HepG2 (cell line): Measurements from ENCODE around the gene ENTPD6. TPM values are rescaled to one million over a fixed set of nuclear protein-coding genes. Genes with fewer than 3 reads are reported as not detected.

Experiments used
- ARHGAP35 ChIP-seq: sonication (generic); formaldehyde crosslinking; IDR thresholded peaks from 2 replicates; pipeline ENCODE4 v1.9.0; 2022; ENCODE audit warnings: mild to moderate bottlenecking, inconsistent platforms, moderate library complexity, missing genetic modification reagents, borderline replicate concordance
- ARNTL ChIP-seq: sonication (generic); formaldehyde crosslinking; IDR thresholded peaks from 2 replicates; pipeline ENCODE4 v1.4.0; 2020; ENCODE audit warnings: mild to moderate bottlenecking, missing genetic modification reagents
- CBX5 ChIP-seq: sonication (generic); formaldehyde crosslinking; IDR thresholded peaks from 2 replicates; pipeline ENCODE4 v1.4.0; 2020; ENCODE audit warnings: missing genetic modification reagents, borderline replicate concordance
- EED ChIP-seq: sonication (generic); formaldehyde crosslinking; IDR thresholded peaks from 2 replicates; pipeline ENCODE4 v1.5.0; 2020; ENCODE audit warnings: mild to moderate bottlenecking, missing genetic modification reagents
- FOXA1 ChIP-seq, 2 experiments: fragments of 450-650 bp in 1 of 2; sonication (generic) in 1 of 2; formaldehyde crosslinking in 1 of 2; IDR thresholded peaks; 2 replicates each; pipeline versions ENCODE4 v1.4.0 to v1.6.1; 2016 to 2020; ENCODE audit warnings: missing genetic modification reagents in 1 of 2
- HHEX ChIP-seq: IDR thresholded peaks from 2 replicates; pipeline ENCODE4 v1.6.1; 2016; ENCODE audit warnings: control low read depth
- IRX3 ChIP-seq: sonication (generic); formaldehyde crosslinking; IDR thresholded peaks from 2 replicates; pipeline ENCODE4 v1.8.1; 2023; ENCODE audit warnings: mild to moderate bottlenecking, low read depth, missing genetic modification reagents, borderline replicate concordance
- KDM5A ChIP-seq: fragments of 200-600 bp; sonication (generic); IDR thresholded peaks from 2 replicates; pipeline ENCODE4 v1.7.0; 2018; ENCODE audit warnings: antibody characterized with exemption, mild to moderate bottlenecking, low read length, borderline replicate concordance
- PHF20 ChIP-seq: sonication (generic); formaldehyde crosslinking; IDR thresholded peaks from 2 replicates; pipeline ENCODE4 v1.5.0; 2020; ENCODE audit warnings: mild to moderate bottlenecking, missing genetic modification reagents
- RARA ChIP-seq: IDR thresholded peaks from 2 replicates; pipeline ENCODE4 v1.6.1; 2016; ENCODE audit warnings: missing genetic modification reagents, missing compliant biosample characterization
- XBP1 ChIP-seq: sonication (generic); formaldehyde crosslinking; IDR thresholded peaks from 2 replicates; pipeline ENCODE4 v1.5.0; 2020; ENCODE audit warnings: missing genetic modification reagents
- ZFP82 ChIP-seq: sonication (generic); formaldehyde crosslinking; IDR thresholded peaks from 2 replicates; pipeline ENCODE4 v1.5.1; 2020; ENCODE audit warnings: mild to moderate bottlenecking, missing genetic modification reagents, borderline replicate concordance
- ZNF331 ChIP-seq: sonication (generic); formaldehyde crosslinking; IDR thresholded peaks from 2 replicates; pipeline ENCODE4 v1.4.0; 2020; ENCODE audit warnings: missing genetic modification reagents
- ZNF460 ChIP-seq: sonication (generic); formaldehyde crosslinking; IDR thresholded peaks from 2 replicates; pipeline ENCODE4 v1.5.1; 2020; ENCODE audit warnings: missing genetic modification reagents, mild to moderate bottlenecking, borderline replicate concordance
- ZNF549 ChIP-seq: sonication (generic); formaldehyde crosslinking; IDR thresholded peaks from 2 replicates; pipeline ENCODE4 v1.5.0; 2020; ENCODE audit warnings: missing genetic modification reagents
- ZNF556 ChIP-seq: sonication (generic); formaldehyde crosslinking; IDR thresholded peaks from 2 replicates; pipeline ENCODE4 v1.4.0; 2020; ENCODE audit warnings: mild to moderate bottlenecking, missing genetic modification reagents, borderline replicate concordance
- ZNF652 ChIP-seq: IDR thresholded peaks from 2 replicates; pipeline ENCODE4 v1.6.1; 2016; ENCODE audit warnings: low read depth, borderline replicate concordance
- ZNF713 ChIP-seq: sonication (generic); formaldehyde crosslinking; IDR thresholded peaks from 2 replicates; pipeline ENCODE4 v1.4.0; 2020; ENCODE audit warnings: mild to moderate bottlenecking, missing genetic modification reagents
- ZNF879 ChIP-seq: sonication (generic); formaldehyde crosslinking; IDR thresholded peaks from 2 replicates; pipeline ENCODE4 v1.8.1; 2023; ENCODE audit warnings: missing genetic modification reagents
- ZSCAN21 ChIP-seq: sonication (generic); formaldehyde crosslinking; IDR thresholded peaks from 2 replicates; pipeline ENCODE4 v1.8.0; 2022; ENCODE audit warnings: mild to moderate bottlenecking, missing genetic modification reagents, moderate library complexity, borderline replicate concordance
- polyA plus RNA-seq, 8 experiments: library from polyadenylated mRNA; depleted of rRNA in 3 of 8; stranded (reverse) in 7 of 8; unstranded in 1 of 8; fragments of >200 nt; fragmentation: Illumina TruSeq in 4 of 8; extraction: Trizol in 4 of 8; gene quantifications; 2 replicates each; pipeline versions ENCODE4 v1.2.1 to v1.2.3, GENCODE V29; 2011 to 2016; ENCODE audit warnings: low read depth in 4 of 8, missing spikeins in 1 of 8, mixed read lengths in 1 of 8; ENCODE audit not compliant: insufficient read depth in 1 of 8
- total RNA-seq, 5 experiments: library from RNA; depleted of rRNA; stranded (reverse); fragments of >200 nt; fragmentation: Illumina TruSeq; extraction: Trizol; gene quantifications; 2 replicates each; pipeline ENCODE4 v1.2.3, GENCODE V29; 2016; ENCODE audit warnings: low read depth in 1 of 5
- TF ChIP-seq, protein P1 (sequence below): IDR thresholded peaks from 2 replicates; pipeline ENCODE4 v1.6.1; 2016
- TF ChIP-seq, protein P2 (sequence below), 2 experiments: IDR thresholded peaks; 2 replicates each; pipeline ENCODE4 v1.6.1; 2011 to 2012; ENCODE audit warnings: low read length in 2 of 2, borderline replicate concordance in 1 of 2, low read depth in 1 of 2, mild to moderate bottlenecking in 1 of 2, moderate library complexity in 1 of 2
- TF ChIP-seq, protein P3 (sequence below): sonication (generic); formaldehyde crosslinking; IDR thresholded peaks from 2 replicates; pipeline ENCODE4 v1.8.0; 2022; ENCODE audit warnings: missing genetic modification reagents, mild to moderate bottlenecking, inconsistent platforms, borderline replicate concordance

ENTPD6 gene
- total and polyA plus RNA-seq, 2 of the 13 experiments (the other 11 are each of a cell fraction or from before 2014, with no cell fraction given): 164 to 172 TPM

DNA sequence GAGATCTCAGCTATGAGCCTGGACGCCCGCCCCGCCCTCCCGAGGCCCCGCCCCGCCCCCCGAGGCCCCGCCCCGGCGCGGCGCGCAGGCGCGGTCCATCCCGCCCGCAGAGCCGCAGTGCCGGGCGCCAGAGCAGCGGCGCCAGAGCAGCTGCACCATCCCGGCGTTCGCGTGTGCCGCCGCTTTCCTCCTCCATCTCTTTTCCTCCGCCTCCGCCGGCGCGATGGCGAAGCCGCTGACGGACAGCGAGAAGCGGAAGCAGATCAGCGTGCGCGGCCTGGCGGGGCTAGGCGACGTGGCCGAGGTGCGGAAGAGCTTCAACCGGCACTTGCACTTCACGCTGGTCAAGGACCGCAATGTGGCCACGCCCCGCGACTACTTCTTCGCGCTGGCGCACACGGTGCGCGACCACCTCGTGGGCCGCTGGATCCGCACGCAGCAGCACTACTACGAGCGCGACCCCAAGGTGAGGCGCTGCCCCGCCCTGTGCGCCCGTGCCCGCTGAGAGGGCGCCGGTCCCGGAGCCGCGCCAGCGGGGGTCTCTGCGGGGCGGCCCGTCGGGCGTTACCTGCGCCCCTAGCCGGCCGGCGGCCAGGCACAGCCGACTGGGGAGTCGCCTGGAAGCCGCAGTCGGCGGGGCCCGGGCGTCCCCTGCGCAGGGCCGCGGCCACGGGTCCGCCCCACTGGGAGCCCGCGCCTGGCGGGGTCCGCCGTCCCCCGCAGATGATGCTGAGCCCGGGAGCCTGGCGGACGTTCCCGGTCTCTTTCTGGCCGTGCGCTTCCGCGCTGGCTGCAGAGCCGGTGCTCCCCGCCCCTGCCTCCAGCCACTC, 52.7 kb downstream of the ENTPD6 start, which contains the start of gene PYGB (continued):
- TF ChIP-seq, protein P1, sequence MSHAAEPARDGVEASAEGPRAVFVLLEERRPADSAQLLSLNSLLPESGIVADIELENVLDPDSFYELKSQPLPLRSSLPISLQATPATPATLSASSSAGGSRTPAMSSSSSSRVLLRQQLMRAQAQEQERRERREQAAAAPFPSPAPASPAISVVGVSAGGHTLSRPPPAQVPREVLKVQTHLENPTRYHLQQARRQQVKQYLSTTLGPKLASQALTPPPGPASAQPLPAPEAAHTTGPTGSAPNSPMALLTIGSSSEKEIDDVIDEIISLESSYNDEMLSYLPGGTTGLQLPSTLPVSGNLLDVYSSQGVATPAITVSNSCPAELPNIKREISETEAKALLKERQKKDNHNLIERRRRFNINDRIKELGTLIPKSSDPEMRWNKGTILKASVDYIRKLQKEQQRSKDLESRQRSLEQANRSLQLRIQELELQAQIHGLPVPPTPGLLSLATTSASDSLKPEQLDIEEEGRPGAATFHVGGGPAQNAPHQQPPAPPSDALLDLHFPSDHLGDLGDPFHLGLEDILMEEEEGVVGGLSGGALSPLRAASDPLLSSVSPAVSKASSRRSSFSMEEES: peak; percentile 68; the same call in 1 of the 2 replicates
- TF ChIP-seq ZNF879 (CRISPR knock-in tag): peak; percentile 92; the same call in 1 of the 2 replicates
- peak; percentile 98 for TF ChIP-seq ZSCAN21
- TF ChIP-seq ARHGAP35 (CRISPR knock-in tag): peak; percentile 84; the same call in 1 of the 2 replicates
- TF ChIP-seq, protein P2, sequence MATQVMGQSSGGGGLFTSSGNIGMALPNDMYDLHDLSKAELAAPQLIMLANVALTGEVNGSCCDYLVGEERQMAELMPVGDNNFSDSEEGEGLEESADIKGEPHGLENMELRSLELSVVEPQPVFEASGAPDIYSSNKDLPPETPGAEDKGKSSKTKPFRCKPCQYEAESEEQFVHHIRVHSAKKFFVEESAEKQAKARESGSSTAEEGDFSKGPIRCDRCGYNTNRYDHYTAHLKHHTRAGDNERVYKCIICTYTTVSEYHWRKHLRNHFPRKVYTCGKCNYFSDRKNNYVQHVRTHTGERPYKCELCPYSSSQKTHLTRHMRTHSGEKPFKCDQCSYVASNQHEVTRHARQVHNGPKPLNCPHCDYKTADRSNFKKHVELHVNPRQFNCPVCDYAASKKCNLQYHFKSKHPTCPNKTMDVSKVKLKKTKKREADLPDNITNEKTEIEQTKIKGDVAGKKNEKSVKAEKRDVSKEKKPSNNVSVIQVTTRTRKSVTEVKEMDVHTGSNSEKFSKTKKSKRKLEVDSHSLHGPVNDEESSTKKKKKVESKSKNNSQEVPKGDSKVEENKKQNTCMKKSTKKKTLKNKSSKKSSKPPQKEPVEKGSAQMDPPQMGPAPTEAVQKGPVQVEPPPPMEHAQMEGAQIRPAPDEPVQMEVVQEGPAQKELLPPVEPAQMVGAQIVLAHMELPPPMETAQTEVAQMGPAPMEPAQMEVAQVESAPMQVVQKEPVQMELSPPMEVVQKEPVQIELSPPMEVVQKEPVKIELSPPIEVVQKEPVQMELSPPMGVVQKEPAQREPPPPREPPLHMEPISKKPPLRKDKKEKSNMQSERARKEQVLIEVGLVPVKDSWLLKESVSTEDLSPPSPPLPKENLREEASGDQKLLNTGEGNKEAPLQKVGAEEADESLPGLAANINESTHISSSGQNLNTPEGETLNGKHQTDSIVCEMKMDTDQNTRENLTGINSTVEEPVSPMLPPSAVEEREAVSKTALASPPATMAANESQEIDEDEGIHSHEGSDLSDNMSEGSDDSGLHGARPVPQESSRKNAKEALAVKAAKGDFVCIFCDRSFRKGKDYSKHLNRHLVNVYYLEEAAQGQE (IDR thresholded peaks at IDR 0.05; ENCODE audit: borderline replicate concordance in 1 of 2, low read depth in 1 of 2, low read length in 2 of 2): peak in 1 of 2 experiments; percentile 38; a peak in 1 of 4 replicates
- peak; percentile 79 for TF ChIP-seq CBX5 (CRISPR knock-in tag)
- TF ChIP-seq IRX3 (CRISPR knock-in tag): peak; percentile 94
- TF ChIP-seq KDM5A: peak; percentile 76
- peak; percentile 76 for TF ChIP-seq PHF20 (CRISPR knock-in tag)
- TF ChIP-seq ARNTL (CRISPR knock-in tag): peak; percentile 82; the same call in 1 of the 2 replicates
- TF ChIP-seq, protein P3, sequence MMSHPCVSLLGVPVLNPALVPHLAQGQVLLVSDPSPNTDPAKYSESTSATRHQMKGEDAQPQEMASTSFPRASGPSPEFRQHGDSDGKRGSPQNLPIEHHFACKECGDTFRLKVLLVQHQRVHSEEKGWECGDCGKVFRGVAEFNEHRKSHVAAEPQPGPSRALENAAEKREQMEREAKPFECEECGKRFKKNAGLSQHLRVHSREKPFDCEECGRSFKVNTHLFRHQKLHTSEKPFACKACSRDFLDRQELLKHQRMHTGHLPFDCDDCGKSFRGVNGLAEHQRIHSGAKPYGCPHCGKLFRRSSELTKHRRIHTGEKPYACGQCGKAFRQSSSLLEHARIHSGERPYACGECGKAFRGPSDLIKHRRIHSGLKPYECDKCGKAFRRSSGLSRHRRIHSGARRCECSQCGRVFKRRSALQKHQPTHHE (CRISPR knock-in tag): peak; percentile 80
- peak; percentile 88 for TF ChIP-seq XBP1 (CRISPR knock-in tag)
- 0 out of 2 replicates have a peak, but pooled peaks have one; percentile 38 for TF ChIP-seq ZNF652 (CRISPR knock-in tag)
- TF ChIP-seq ZNF460 (CRISPR knock-in tag): no peak
- peak; percentile 87; the same call in 1 of the 2 replicates for TF ChIP-seq ZNF331 (CRISPR knock-in tag)
- peak; percentile 51; the same call in 1 of the 2 replicates for TF ChIP-seq RARA
- peak; percentile 33; the same call in 1 of the 2 replicates for TF ChIP-seq ZNF713 (CRISPR knock-in tag)
- TF ChIP-seq ZNF549 (CRISPR knock-in tag): no peak
- TF ChIP-seq ZFP82 (CRISPR knock-in tag): peak; percentile 66; the same call in 1 of the 2 replicates
- no peak for TF ChIP-seq HHEX
- peak; percentile 81 for TF ChIP-seq EED (CRISPR knock-in tag)
- no peak; the same call in 1 of the 2 replicates for TF ChIP-seq ZNF556
- TF ChIP-seq FOXA1 (IDR thresholded peaks at IDR 0.05): no peak
- 0 out of 2 replicates have a peak, but pooled peaks have one; percentile 4 for TF ChIP-seq FOXA1 (CRISPR knock-in tag; IDR thresholded peaks at IDR 0.05)
